ENCODE data around the gene BARHL1. TPM values are rescaled to one million over a fixed set of nuclear protein-coding genes. Genes with fewer than 3 reads are reported as not detected.

The BARHL1 gene
- total RNA-seq, 1 experiment from 2014 or later = not detected

GRCh38 chr9:132592451-132592850, 10.0 kb downstream of the BARHL1 start (continued):
- TF ChIP-seq TCF7L2 (IDR thresholded peaks at IDR 0.05; ENCODE audit: borderline replicate concordance, extremely low read depth, insufficient read depth, insufficient read length) (no peak), CBX3 (IDR thresholded peaks at IDR 0.05; ENCODE audit: low read depth) (no peak), YY1 (IDR thresholded peaks at IDR 0.05; ENCODE audit: extremely low read depth, insufficient replicate concordance, low read depth, low read length) (no peak), FOSL1 (IDR thresholded peaks at IDR 0.05; ENCODE audit: low read depth) (no peak), EZH2 (IDR thresholded peaks at IDR 0.05) (no peak), MAX (IDR thresholded peaks at IDR 0.05) (no peak)

- Histone ChIP-seq H3K9me3 (ENCODE audit: control insufficient read depth in 1 of 2, insufficient read depth in 1 of 2, low read depth in 1 of 2, low read length in 2 of 2) (no peaks in the 10 kb centered on the region), H3K4me3 (replicated peaks in 1 of 2; ENCODE audit: low read depth in 1 of 2, low read length in 2 of 2) (no peak overlapping the region), H3K27ac (ENCODE audit: low read depth, low read length) (no peak overlapping the region), H3K4me2 (ENCODE audit: low read length) (no peak overlapping the region), H3K9ac (ENCODE audit: low read length) (no peak overlapping the region), H4K20me1 (ENCODE audit: insufficient read depth) (no peaks in the 10 kb centered on the region), H3K36me3 (ENCODE audit: control insufficient read depth in 1 of 2, insufficient read depth in 2 of 2, low read length in 2 of 2) (peaks cover 3 to 13% of the 10 kb centered on the region in 2 experiments; a peak in 1 of 4 replicates), H2AFZ (ENCODE audit: low read depth, low read length, poor library complexity, severe bottlenecking) (no peak overlapping the region), H3K4me1 (ENCODE audit: control insufficient read depth in 1 of 2, insufficient read depth in 2 of 2, low read length in 2 of 2) (no peaks in the 10 kb centered on the region), H3K9me2 (ENCODE audit: insufficient read depth) (no peaks in the 10 kb centered on the region), H3K27me3 (ENCODE audit: insufficient read depth, low read length) (no peaks in the 10 kb centered on the region), H3K79me2 (ENCODE audit: insufficient read depth, low read length) (no peaks in the 10 kb centered on the region)
- BruUV-seq (replicated peaks) = no TSS peak
- DNase-seq (ENCODE audit: low read depth, low spot score) = no peak
- CTCF ChIA-PET = no interaction called here
- intact Hi-C loops (cut with micrococcal nuclease) = no loop called here
- POLR2A ChIA-PET = no interaction called here
- RAD21 ChIA-PET (ENCODE audit: low non-redundant PET in 1 of 2, low total read pairs in 2 of 2, uncharacterized antibody in 2 of 2, unreplicated experiment in 2 of 2) = no interaction called here
- TF ChIP-seq ELF1 (IDR thresholded peaks at IDR 0.05; ENCODE audit: borderline replicate concordance, low read depth) = no peak
- TF ChIP-seq, protein P1, sequence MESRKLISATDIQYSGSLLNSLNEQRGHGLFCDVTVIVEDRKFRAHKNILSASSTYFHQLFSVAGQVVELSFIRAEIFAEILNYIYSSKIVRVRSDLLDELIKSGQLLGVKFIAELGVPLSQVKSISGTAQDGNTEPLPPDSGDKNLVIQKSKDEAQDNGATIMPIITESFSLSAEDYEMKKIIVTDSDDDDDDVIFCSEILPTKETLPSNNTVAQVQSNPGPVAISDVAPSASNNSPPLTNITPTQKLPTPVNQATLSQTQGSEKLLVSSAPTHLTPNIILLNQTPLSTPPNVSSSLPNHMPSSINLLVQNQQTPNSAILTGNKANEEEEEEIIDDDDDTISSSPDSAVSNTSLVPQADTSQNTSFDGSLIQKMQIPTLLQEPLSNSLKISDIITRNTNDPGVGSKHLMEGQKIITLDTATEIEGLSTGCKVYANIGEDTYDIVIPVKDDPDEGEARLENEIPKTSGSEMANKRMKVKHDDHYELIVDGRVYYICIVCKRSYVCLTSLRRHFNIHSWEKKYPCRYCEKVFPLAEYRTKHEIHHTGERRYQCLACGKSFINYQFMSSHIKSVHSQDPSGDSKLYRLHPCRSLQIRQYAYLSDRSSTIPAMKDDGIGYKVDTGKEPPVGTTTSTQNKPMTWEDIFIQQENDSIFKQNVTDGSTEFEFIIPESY (IDR thresholded peaks at IDR 0.05; ENCODE audit: extremely low read depth, insufficient replicate concordance, low read length) = no peak
- no peak for TF ChIP-seq RAD21 (IDR thresholded peaks at IDR 0.05; ENCODE audit: low read depth)
- TF ChIP-seq SP1 (IDR thresholded peaks at IDR 0.05; ENCODE audit: low read depth) = no peak
- no peak for TF ChIP-seq CTCF (IDR thresholded peaks at IDR 0.05 in 2 of 3, conservative IDR thresholded peaks at IDR 0.05 in 1 of 3; ENCODE audit: borderline replicate concordance in 1 of 3, insufficient read depth in 1 of 3, low read depth in 2 of 3, low read length in 2 of 3)
- TF ChIP-seq ZNF274 (IDR thresholded peaks at IDR 0.05; ENCODE audit: low read depth, low read length) = no peak
- no peak for TF ChIP-seq CBX3 (IDR thresholded peaks at IDR 0.05; ENCODE audit: low read depth)
- ATAC-seq = no peak
Observed at GRCh38 chr9:132594412-132594811, 12.0 kb downstream of the BARHL1 start.

Data from HCT116 (cell line).